MM.1S (cell line): ENCODE data around the gene HLA-DMB.
"Not testable (repeated sequence)": the region's sequence is repeated elsewhere in the genome, so short reads cannot be mapped to it uniquely, and the experiment has no call there.

Experiments
- EZH2 ChIP-seq: fragments of 300-600 bp; sonication (generic); optimal IDR thresholded peaks from 2 replicates; pipeline ENCODE3; 2017; ENCODE audit warnings: low read depth, mild to moderate bottlenecking, antibody characterized with exemption, low read length, mixed read lengths
- EZH2phosphoT487 ChIP-seq: fragments of 300-600 bp; sonication (generic); IDR thresholded peaks from 2 replicates; pipeline ENCODE4 v1.6.1; 2018; ENCODE audit warnings: antibody characterized with exemption, low read length

DNA sequence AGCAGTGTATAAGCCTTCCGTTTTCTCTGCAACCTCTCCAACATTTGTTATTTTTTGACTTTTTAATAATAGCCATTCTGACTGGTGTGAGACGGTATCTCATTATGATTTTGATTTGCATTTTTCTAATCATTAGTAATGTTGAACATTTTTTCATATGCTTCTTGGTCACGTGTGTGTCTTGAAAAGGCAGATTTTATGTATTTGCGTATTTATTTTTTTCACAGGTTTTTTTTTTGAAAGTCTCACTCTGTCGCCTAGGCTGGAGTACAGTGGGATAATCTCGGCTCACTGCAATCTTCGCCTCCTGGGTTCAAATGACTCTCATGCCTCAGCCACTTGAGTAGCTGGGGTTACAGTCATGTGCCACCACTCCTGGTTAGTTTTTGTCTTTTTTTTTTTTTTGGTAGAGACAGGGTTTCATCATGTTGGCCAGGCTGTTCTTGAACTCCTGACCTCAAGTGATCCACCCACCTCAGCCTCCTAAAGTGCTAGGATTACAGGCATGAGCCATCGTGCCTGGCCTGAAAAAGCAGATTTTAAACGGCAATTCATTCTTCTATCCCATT is 1.8 kb upstream of the HLA-DMB start:
- not testable (repeated sequence) for TF ChIP-seq EZH2, EZH2phosphoT487
